Kidney (tissue), 14 donors: ENCODE results near the gene SLC9A1. TPM values are rescaled to one million over a fixed set of nuclear protein-coding genes. Genes with fewer than 3 reads are reported as not detected.

Experiments
- DNase-seq, 5 donors: peaks; one replicate each; pipeline ENCODE4 v3.0.0-alpha.2; 2013 to 2020
- FAIRE-seq: peaks from 2 replicates; lab custom pipeline; 2012; peaks lifted over from hg19 to GRCh38; lab: Jason Lieb, UNC
- H3K27ac ChIP-seq, 2 donors: one replicate each; pipeline ENCODE4 v1.7.0; 2013; ENCODE audit warnings: low read depth in 2 of 2, low read length in 2 of 2, inconsistent platforms in 1 of 2
- H3K27me3 ChIP-seq: one replicate; pipeline ENCODE4 v1.7.1; 2013; ENCODE audit warnings: low read length, inconsistent platforms; ENCODE audit not compliant: control insufficient read depth, insufficient read depth
- H3K36me3 ChIP-seq, 3 donors: one replicate each; pipeline versions ENCODE4 v1.7.0 to v1.7.1; 2013; ENCODE audit warnings: low read length in 3 of 3, control low read depth in 1 of 3, inconsistent platforms in 1 of 3; ENCODE audit not compliant: insufficient read depth in 3 of 3, control insufficient read depth in 2 of 3
- H3K4me1 ChIP-seq, 3 donors: one replicate each; pipeline versions ENCODE4 v1.7.0 to v1.7.1; 2013; ENCODE audit warnings: low read length in 3 of 3, inconsistent platforms in 1 of 3, low read depth in 1 of 3; ENCODE audit not compliant: control insufficient read depth in 2 of 3, insufficient read depth in 2 of 3
- H3K4me3 ChIP-seq, 3 donors: one replicate each; pipeline versions ENCODE4 v1.7.0 to v1.8.1; 2013; ENCODE audit warnings: low read length in 3 of 3, control low read depth in 1 of 3, inconsistent platforms in 1 of 3
- H3K9ac ChIP-seq, 3 donors: one replicate each; pipeline versions ENCODE4 v1.7.0 to v1.7.1; 2013; ENCODE audit warnings: low read length in 3 of 3, control low read depth in 1 of 3, inconsistent platforms in 1 of 3
- H3K9me3 ChIP-seq, 3 donors: one replicate each; pipeline versions ENCODE4 v1.7.0 to v1.7.1; 2013; ENCODE audit warnings: low read length in 3 of 3, control low read depth in 1 of 3, inconsistent platforms in 1 of 3; ENCODE audit not compliant: control insufficient read depth in 2 of 3, insufficient read depth in 1 of 3
- CTCF ChIP-seq: IDR thresholded peaks from 3 replicates; pipeline ENCODE4 v1.5.1; 2012; ENCODE audit warnings: mild to moderate bottlenecking, moderate library complexity, borderline replicate concordance; ENCODE audit not compliant: insufficient read depth; ENCODE audit errors: extremely low read depth
- intact Hi-C: fragments of 100-400 bp; cut with DNase I; formaldehyde crosslinking; loops from one replicate; pipeline ENCODE4 v1.11.1; 2022
- polyA plus RNA-seq: library from polyadenylated mRNA; stranded (reverse); fragments of 350-450 nt; fragmentation: Illumina TruSeq; extraction: RNeasy Lipid Tissue Mini Kit (QIAGEN cat#74804); gene quantifications from one replicate; pipeline ENCODE4 v1.2.3, GENCODE V29; 2014; ENCODE audit warnings: low read depth, low replicate concordance; ENCODE audit not compliant: insufficient read depth
- total RNA-seq: library from RNA; stranded (reverse); fragmentation: NEBNext Ultra II Directional; extraction: Animal tissue kit (Norgen Biotek cat#: 25700); gene quantifications from one replicate; pipeline ENCODE4 v1.2.1, GENCODE V29; 2021
- donor health status: control.
- donor health status: control.
- donor health status: control.
- donor health status: control.
- donor health status: control.
- donor health status: DM: yes; HTN: yes; CAD: no.
- donor health status: Normal renal cell carcinoma (clear cell type).

The SLC9A1 gene
- total and polyA plus RNA-seq, 2 donors from 2014 or later: 19.3 to 29.8 TPM

GRCh38 chr1:27153927-27154358, 982 bp downstream of the SLC9A1 start:
- no peaks in the 10 kb centered on the region for H3K27me3 ChIP-seq
- DNase-seq (peak in 1 of 5 donors; percentile 71), FAIRE-seq (no peak)
- no peaks in the 10 kb centered on the region for H3K9me3 ChIP-seq
- no peaks in the 10 kb centered on the region for H3K36me3 ChIP-seq
- H3K4me3 ChIP-seq: peak overlapping the region in 2 of 3 donors; percentile 70 to 78
- H3K4me1 ChIP-seq: peaks cover 0 to 36% (median 19%) of the 10 kb centered on the region in 3 donors
- peak overlapping the region in 1 of 2 donors; percentile 71 for H3K27ac ChIP-seq
- H3K9ac ChIP-seq: peak overlapping the region in 1 of 3 donors; percentile 77
- TF ChIP-seq CTCF: no peak
- intact Hi-C loops: no loop called here

DNA sequence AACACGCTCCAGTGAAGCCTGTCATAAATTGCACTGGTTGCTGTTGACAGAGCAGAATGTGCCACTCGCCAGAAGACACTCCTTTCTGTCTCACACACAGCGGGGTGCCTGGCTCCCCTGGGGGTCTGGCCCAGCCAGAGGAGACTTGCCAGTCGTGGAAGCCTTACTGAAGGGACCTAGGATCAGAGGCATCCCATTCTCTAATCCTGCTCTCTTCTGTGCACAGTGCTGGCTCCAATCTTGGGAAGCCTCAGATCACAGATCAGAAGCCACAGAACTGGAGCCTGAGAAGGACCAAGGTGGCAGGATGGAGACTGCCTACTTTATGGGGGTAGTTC, 1.4 kb downstream of the SLC9A1 start:
- Histone ChIP-seq H3K9ac (peak overlapping the region in 2 of 3 donors; percentile 9 to 55), H3K9me3 (no peaks in the 10 kb centered on the region), H3K27ac (peak overlapping the region in 1 of 2 donors; percentile 33), H3K36me3 (no peaks in the 10 kb centered on the region), H3K4me3 (peak overlapping the region; percentile 27 to 78 (median 47)), H3K4me1 (peaks cover 0 to 40% (median 19%) of the 10 kb centered on the region in 3 donors), H3K27me3 (no peaks in the 10 kb centered on the region)
- FAIRE-seq (no peak), DNase-seq (peak in 4 of 5 donors; percentile 35 to 70 (median 61))
- intact Hi-C loops: no loop called here
- no peak for TF ChIP-seq CTCF

DNA sequence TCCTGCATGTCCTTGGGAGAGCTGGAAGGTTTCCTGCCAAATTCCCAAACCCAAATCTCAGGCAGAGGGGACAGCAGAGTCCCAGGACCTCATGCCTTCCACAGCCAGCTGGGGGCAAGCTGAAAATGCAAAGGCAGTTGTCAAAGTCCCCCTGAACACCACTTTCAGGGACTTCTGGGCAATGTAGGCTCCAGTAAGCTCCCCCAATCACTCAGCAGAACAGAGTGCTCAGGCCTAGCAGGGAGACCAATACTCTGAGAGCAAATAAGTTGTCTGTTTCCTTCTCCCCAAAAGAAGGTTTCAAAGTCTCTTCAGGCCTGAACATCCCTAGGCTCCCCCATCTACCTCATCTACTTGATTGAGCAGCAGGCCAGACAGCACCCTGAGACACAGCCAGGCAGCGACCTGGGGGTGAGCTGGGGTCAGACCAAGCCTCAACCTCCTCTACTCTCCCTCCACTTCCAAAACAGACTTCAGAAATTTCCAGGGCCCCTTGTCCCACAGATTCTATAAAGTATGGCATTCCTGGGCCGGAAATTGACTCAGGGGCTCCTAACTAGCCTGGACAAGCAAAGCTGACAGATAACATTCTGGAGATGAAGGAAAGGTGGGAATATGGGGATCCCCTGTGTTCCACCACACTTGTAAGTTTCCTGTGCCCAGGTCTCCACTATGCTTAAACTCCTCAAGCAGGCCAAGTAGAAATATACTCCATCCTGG, 1.9 kb downstream of the SLC9A1 start:
- peak overlapping the region; percentile 27 to 78 (median 49) for H3K4me3 ChIP-seq
- no peaks in the 10 kb centered on the region for H3K36me3 ChIP-seq
- no peaks in the 10 kb centered on the region for H3K27me3 ChIP-seq
- DNase-seq: peak in 1 of 5 donors; percentile 35
- H3K4me1 ChIP-seq: peaks cover 0 to 40% (median 19%) of the 10 kb centered on the region in 3 donors
- no peak for FAIRE-seq
- peak overlapping the region; percentile 9 to 56 (median 55) for H3K9ac ChIP-seq
- no peak for TF ChIP-seq CTCF
- intact Hi-C loops: no loop called here
- no peaks in the 10 kb centered on the region for H3K9me3 ChIP-seq
- peak overlapping the region; percentile 65 to 71 for H3K27ac ChIP-seq
